HT1080 (cell line): ENCODE results near the gene DENND1B. TPM values are rescaled to one million over a fixed set of nuclear protein-coding genes. Genes with fewer than 3 reads are reported as not detected.
A peak's percentile ranks its signal among the peaks of the same experiment; 100 is the strongest.

Source experiments
- DNase-seq: peaks from one replicate; pipeline ENCODE4 v3.0.0-alpha.2; 2015; ENCODE audit warnings: low read depth
- polyA plus RNA-seq, 2 experiments: library from polyadenylated mRNA; depleted of rRNA; stranded (reverse); fragments of >200 nt; gene quantifications; 2 replicates each; pipeline ENCODE4 v1.2.3, GENCODE V29; 2015
- total RNA-seq: library from RNA; depleted of rRNA; stranded (reverse); fragments of >200 nt; shearing (Covaris generic); gene quantifications from 2 replicates; pipeline ENCODE4 v1.2.3, GENCODE V29; 2014; rRNA removed

Gene DENND1B
- total RNA-seq = 3.2 and 3.8 TPM in 2 replicates
- 4.3 and 4.6 TPM in 2 replicates for polyA plus RNA-seq (2015; cell fraction: cytosol; rRNA removed)
- polyA plus RNA-seq (2015; cell fraction: nucleus; rRNA removed) = 5.1 TPM in 2 replicates

GRCh38 chr1:197775282-197776262, at the start of gene DENND1B:
TSS of gene DENND1B (minus strand) at chr1:197775480. CDS start at chr1:197775155, 325 bp downstream.
- peak; percentile 33 for DNase-seq

GRCh38 chr1:197814306-197814705, 39.0 kb upstream of the DENND1B start:
- DNase-seq = no peak

- no peak for DNase-seq
Observed at GRCh38 chr1:197813741-197814140, 38.5 kb upstream of the DENND1B start.

- DNase-seq = no peak
Observed at GRCh38 chr1:197811769-197812168, 36.5 kb upstream of the DENND1B start.

GRCh38 chr1:197810812-197811211, 35.5 kb upstream of the DENND1B start:
- no peak for DNase-seq

GRCh38 chr1:197808880-197809279, 33.6 kb upstream of the DENND1B start:
- no peak for DNase-seq

GRCh38 chr1:197807739-197808453, 32.6 kb upstream of the DENND1B start:
- DNase-seq = no peak

- DNase-seq = no peak
Observed at GRCh38 chr1:197807216-197807615, 31.9 kb upstream of the DENND1B start.

GRCh38 chr1:197806718-197807117, 31.4 kb upstream of the DENND1B start:
- DNase-seq = no peak

- DNase-seq = no peak
Observed at GRCh38 chr1:197801684-197802083, 26.4 kb upstream of the DENND1B start.

GRCh38 chr1:197801111-197801482, 25.8 kb upstream of the DENND1B start:
- no peak for DNase-seq

GRCh38 chr1:197800379-197801110, 25.3 kb upstream of the DENND1B start:
- no peak for DNase-seq

GRCh38 chr1:197799271-197799670, 24.0 kb upstream of the DENND1B start:
- DNase-seq = peak; percentile 82

- no peak for DNase-seq
Observed at GRCh38 chr1:197798492-197798891, 23.2 kb upstream of the DENND1B start.

- DNase-seq = no peak
Observed at GRCh38 chr1:197797010-197797409, 21.7 kb upstream of the DENND1B start.

- no peak for DNase-seq
Observed at GRCh38 chr1:197788741-197789739, 13.8 kb upstream of the DENND1B start.

GRCh38 chr1:197787623-197788536, 12.6 kb upstream of the DENND1B start:
- DNase-seq = no peak

GRCh38 chr1:197787056-197787455, 11.8 kb upstream of the DENND1B start:
- DNase-seq = peak; percentile 35

GRCh38 chr1:197786280-197786679, 11.0 kb upstream of the DENND1B start:
- no peak for DNase-seq
